GM21619 (cell line): ENCODE results near the gene TPM1.
"Not testable (repeated sequence)": the region's sequence is repeated elsewhere in the genome, so short reads cannot be mapped to it uniquely, and the experiment has no call there.

ENCODE experiments used
- ATAC-seq: cut with Tn5 transposase; IDR thresholded peaks from one replicate; pipeline ENCODE4 v1.9.1; 2021; ENCODE audit not compliant: unreplicated experiment

Gene TPM1

GRCh38 chr15:63041974-63042876 is at the start of gene TPM1:
Gene TPM1, plus strand, starts transcription at chr15:63042747. Its CDS starts 83 bp downstream, at chr15:63042830.
- ATAC-seq: no peak

- no peak for ATAC-seq
Measured at GRCh38 chr15:62993066-62993465, 49.5 kb upstream of the TPM1 start.

GRCh38 chr15:62993632-62994031 is 48.9 kb upstream of the TPM1 start:
- ATAC-seq: not testable (repeated sequence)

- no peak for ATAC-seq
Measured at GRCh38 chr15:62994439-62994838, 48.1 kb upstream of the TPM1 start.

- no peak for ATAC-seq
Measured at GRCh38 chr15:62994975-62995681, 47.4 kb upstream of the TPM1 start.

- no peak for ATAC-seq
Measured at GRCh38 chr15:62997441-62997840, 45.1 kb upstream of the TPM1 start.

- no peak for ATAC-seq
Measured at GRCh38 chr15:62998262-62998890, 44.2 kb upstream of the TPM1 start.

GRCh38 chr15:62999178-62999577 is 43.4 kb upstream of the TPM1 start:
- no peak for ATAC-seq

GRCh38 chr15:62999923-63000561 is 42.5 kb upstream of the TPM1 start:
- ATAC-seq: no peak

- ATAC-seq: no peak
Measured at GRCh38 chr15:63000706-63001105, 41.8 kb upstream of the TPM1 start.

- ATAC-seq: no peak
Measured at GRCh38 chr15:63004211-63004610, 38.3 kb upstream of the TPM1 start.

GRCh38 chr15:63006032-63006878 is 36.3 kb upstream of the TPM1 start:
- no peak for ATAC-seq

- ATAC-seq: no peak
Measured at GRCh38 chr15:63008333-63009049, 34.1 kb upstream of the TPM1 start.

GRCh38 chr15:63010386-63010785 is 32.2 kb upstream of the TPM1 start:
- no peak for ATAC-seq

GRCh38 chr15:63010920-63011693 is 31.4 kb upstream of the TPM1 start:
- ATAC-seq: no peak

GRCh38 chr15:63012444-63012843 is 30.1 kb upstream of the TPM1 start:
- ATAC-seq: no peak

- ATAC-seq: no peak
Measured at GRCh38 chr15:63013052-63013808, 29.3 kb upstream of the TPM1 start.

GRCh38 chr15:63014578-63014977 is 28.0 kb upstream of the TPM1 start:
- no peak for ATAC-seq
